Breast epithelium (tissue), 3 donors: Measurements from ENCODE around the gene NHLRC2.

Experiments used
- POLR2AphosphoS5 ChIP-seq, 3 donors: sonication (generic); formaldehyde crosslinking; IDR thresholded peaks; one replicate each; pipeline ENCODE4 v1.6.1; 2017; ENCODE audit warnings: antibody characterized with exemption in 3 of 3
- TF ChIP-seq, protein P1 (sequence below), 3 donors: fragments of 450-650 bp; IDR thresholded peaks; one replicate each; pipeline ENCODE4 v1.5.1; 2016 to 2017; ENCODE audit warnings: antibody characterized with exemption in 3 of 3, mild to moderate bottlenecking in 3 of 3, moderate library complexity in 3 of 3

DNA sequence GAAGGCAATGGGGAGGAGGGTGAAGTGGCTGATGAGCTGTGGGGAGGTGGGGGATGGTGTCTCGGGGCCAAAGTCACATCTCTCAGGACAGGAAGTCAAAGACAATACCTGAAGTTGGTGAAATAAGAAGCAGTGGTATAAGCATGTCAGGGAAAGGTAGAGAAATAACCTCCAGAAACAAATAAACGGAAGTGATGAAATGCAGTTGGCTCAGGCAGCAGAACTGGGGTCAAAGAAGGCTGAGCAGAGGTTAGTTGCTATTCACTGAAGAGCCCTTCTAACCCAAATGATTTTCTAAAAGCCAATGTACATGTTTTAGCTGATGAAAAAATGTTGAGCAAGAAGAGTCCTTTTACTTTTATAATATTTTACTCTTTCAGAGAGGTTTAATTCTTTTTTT lies 110.6 kb downstream of the NHLRC2 start:
- TF ChIP-seq, protein P1, sequence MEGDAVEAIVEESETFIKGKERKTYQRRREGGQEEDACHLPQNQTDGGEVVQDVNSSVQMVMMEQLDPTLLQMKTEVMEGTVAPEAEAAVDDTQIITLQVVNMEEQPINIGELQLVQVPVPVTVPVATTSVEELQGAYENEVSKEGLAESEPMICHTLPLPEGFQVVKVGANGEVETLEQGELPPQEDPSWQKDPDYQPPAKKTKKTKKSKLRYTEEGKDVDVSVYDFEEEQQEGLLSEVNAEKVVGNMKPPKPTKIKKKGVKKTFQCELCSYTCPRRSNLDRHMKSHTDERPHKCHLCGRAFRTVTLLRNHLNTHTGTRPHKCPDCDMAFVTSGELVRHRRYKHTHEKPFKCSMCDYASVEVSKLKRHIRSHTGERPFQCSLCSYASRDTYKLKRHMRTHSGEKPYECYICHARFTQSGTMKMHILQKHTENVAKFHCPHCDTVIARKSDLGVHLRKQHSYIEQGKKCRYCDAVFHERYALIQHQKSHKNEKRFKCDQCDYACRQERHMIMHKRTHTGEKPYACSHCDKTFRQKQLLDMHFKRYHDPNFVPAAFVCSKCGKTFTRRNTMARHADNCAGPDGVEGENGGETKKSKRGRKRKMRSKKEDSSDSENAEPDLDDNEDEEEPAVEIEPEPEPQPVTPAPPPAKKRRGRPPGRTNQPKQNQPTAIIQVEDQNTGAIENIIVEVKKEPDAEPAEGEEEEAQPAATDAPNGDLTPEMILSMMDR (IDR thresholded peaks at IDR 0.05): no peak
- no peak for TF ChIP-seq POLR2AphosphoS5 (IDR thresholded peaks at IDR 0.05)
